SK-N-SH (cell line): ENCODE results near the gene PACSIN3. TPM values are rescaled to one million over a fixed set of nuclear protein-coding genes. Genes with fewer than 3 reads are reported as not detected.

Experiments
- CTCF ChIA-PET: fragments of 300-600, 350-600 bp; formaldehyde crosslinking; extraction: SDS; loops from one replicate; lab custom pipeline; 2021; lab: Yijun Ruan, JAX
- POLR2A ChIA-PET: fragments of 350-600 bp; sonication (Branson Sonifier 250); formaldehyde crosslinking; extraction: SDS; loops from one replicate; lab custom pipeline; 2020; ENCODE audit warnings: antibody characterized with exemption, inconsistent platforms; lab: Yijun Ruan, JAX
- DNase-seq: peaks from one replicate; pipeline ENCODE4 v3.0.0; 2012
- H2AFZ ChIP-seq: fragments of 200-600 bp; sonication (generic); 2 replicates; pipeline ENCODE4 v1.8.1; 2016; ENCODE audit warnings: antibody characterized with exemption, mild to moderate bottlenecking, low read depth
- H3F3A ChIP-seq: fragments of 200-600 bp; sonication (generic); replicated peaks from 2 replicates; pipeline ENCODE3; 2016; ENCODE audit warnings: antibody characterized with exemption, mild to moderate bottlenecking; ENCODE audit not compliant: insufficient read depth
- H3K27ac ChIP-seq, 2 experiments: fragments of 200-500 bp in 1 of 2; fragments of 200-600 bp in 1 of 2; sonication (Bioruptor generic) in 1 of 2; sonication (generic), shearing (Covaris generic) in 1 of 2; 2 replicates each; pipeline versions ENCODE4 v1.5.1 to v1.6.1; 2014 to 2016; ENCODE audit warnings: low read depth in 2 of 2, inconsistent platforms in 1 of 2, low read length in 1 of 2, mild to moderate bottlenecking in 1 of 2, mixed read lengths in 1 of 2
- H3K27me3 ChIP-seq: fragments of 200-600 bp; sonication (generic), shearing (Covaris generic); 2 replicates; pipeline ENCODE4 v1.6.1; 2016; ENCODE audit warnings: mixed run types; ENCODE audit not compliant: insufficient read depth
- H3K36me3 ChIP-seq, 2 experiments: fragments of 200-500 bp in 1 of 2; fragments of 200-600 bp in 1 of 2; sonication (Bioruptor generic) in 1 of 2; sonication (generic) in 1 of 2; replicated peaks in 1 of 2; 2 replicates each; pipeline versions ENCODE3 to v1.5.1; 2014 to 2016; ENCODE audit warnings: low read length in 1 of 2, mild to moderate bottlenecking in 1 of 2; ENCODE audit not compliant: insufficient read depth in 2 of 2, control insufficient read depth in 1 of 2
- H3K4me1 ChIP-seq, 2 experiments: fragments of 200-500 bp in 1 of 2; fragments of 200-600 bp in 1 of 2; sonication (Bioruptor generic) in 1 of 2; sonication (generic), shearing (Covaris generic) in 1 of 2; 2 replicates each; pipeline versions ENCODE4 v1.5.1 to v1.6.1; 2014 to 2016; ENCODE audit warnings: low read depth in 1 of 2, low read length in 1 of 2, mixed run types in 1 of 2; ENCODE audit not compliant: insufficient read depth in 2 of 2, control insufficient read depth in 1 of 2
- H3K4me2 ChIP-seq: fragments of 200-600 bp; sonication (generic), shearing (Covaris generic); 2 replicates; pipeline ENCODE4 v1.6.1; 2017; ENCODE audit warnings: mixed run types
- H3K4me3 ChIP-seq, 2 experiments: fragments of 200-500 bp in 1 of 2; fragments of 200-600 bp in 1 of 2; sonication (Bioruptor generic) in 1 of 2; sonication (generic), shearing (Covaris generic) in 1 of 2; 2 replicates each; pipeline versions ENCODE4 v1.5.1 to v1.8.1; 2014 to 2016; ENCODE audit warnings: low read depth in 2 of 2, inconsistent platforms in 1 of 2, low read length in 1 of 2, mild to moderate bottlenecking in 1 of 2, mixed read lengths in 1 of 2, moderate library complexity in 1 of 2
- H3K79me2 ChIP-seq: fragments of 200-600 bp; sonication (generic); 2 replicates; pipeline ENCODE4 v1.8.1; 2017; ENCODE audit warnings: mild to moderate bottlenecking; ENCODE audit not compliant: insufficient read depth
- H3K9ac ChIP-seq: fragments of 200-600 bp; sonication (generic); 2 replicates; pipeline ENCODE4 v1.6.1; 2017; ENCODE audit warnings: mixed run types
- H3K9me2 ChIP-seq: fragments of 200-600 bp; sonication (generic); 2 replicates; pipeline ENCODE4 v1.6.1; 2017; ENCODE audit warnings: mixed run types
- H3K9me3 ChIP-seq: fragments of 200-600 bp; sonication (generic); 2 replicates; pipeline ENCODE4 v1.6.1; 2017; ENCODE audit warnings: mixed run types, mild to moderate bottlenecking, moderate library complexity
- H4K20me1 ChIP-seq: fragments of 200-600 bp; sonication (generic); 2 replicates; pipeline ENCODE4 v1.6.1; 2017; ENCODE audit warnings: mild to moderate bottlenecking, mixed run types; ENCODE audit not compliant: insufficient read depth
- CHD2 ChIP-seq: fragments of 150-350 bp; IDR thresholded peaks from 2 replicates; pipeline ENCODE4 v1.6.1; 2018; ENCODE audit warnings: low read length; ENCODE audit not compliant: partially characterized antibody
- CTCF ChIP-seq: fragments of 200-600 bp; sonication (generic); IDR thresholded peaks from 2 replicates; pipeline ENCODE4 v1.6.1; 2017; ENCODE audit warnings: antibody characterized with exemption, mild to moderate bottlenecking, moderate library complexity
- ELF1 ChIP-seq: IDR thresholded peaks from 2 replicates; pipeline ENCODE4 v1.4.0; 2012
- FOSL2 ChIP-seq: IDR thresholded peaks from 2 replicates; pipeline ENCODE4 v1.4.0; 2012; ENCODE audit warnings: low read depth, mild to moderate bottlenecking, moderate library complexity, borderline replicate concordance
- FOXM1 ChIP-seq: IDR thresholded peaks from 2 replicates; pipeline ENCODE4 v1.4.0; 2012; ENCODE audit warnings: low read depth, mild to moderate bottlenecking
- GABPA ChIP-seq: IDR thresholded peaks from 2 replicates; pipeline ENCODE4 v1.4.0; 2012; ENCODE audit warnings: low read depth, mild to moderate bottlenecking
- GATA2 ChIP-seq: sonication (generic); formaldehyde crosslinking; IDR thresholded peaks from 2 replicates; pipeline ENCODE4 v1.5.0; 2020; ENCODE audit warnings: mild to moderate bottlenecking, missing genetic modification reagents
- IRF3 ChIP-seq: fragments of 150-350 bp; IDR thresholded peaks from 2 replicates; pipeline ENCODE4 v1.6.1; 2016; ENCODE audit warnings: mild to moderate bottlenecking, low read depth, low read length
- JUND ChIP-seq: IDR thresholded peaks from 2 replicates; pipeline ENCODE4 v1.4.0; 2012
- MEF2A ChIP-seq: IDR thresholded peaks from 2 replicates; pipeline ENCODE4 v1.4.0; 2012; ENCODE audit warnings: low read depth, borderline replicate concordance
- MXI1 ChIP-seq: IDR thresholded peaks from 2 replicates; pipeline ENCODE4 v1.6.1; 2012; ENCODE audit warnings: mild to moderate bottlenecking, low read depth, low read length, improper control_type of control experiment
- NFIC ChIP-seq: IDR thresholded peaks from 2 replicates; pipeline ENCODE4 v1.4.0; 2012; ENCODE audit warnings: borderline replicate concordance
- RCOR1 ChIP-seq: fragments of 150-350 bp; IDR thresholded peaks from 2 replicates; pipeline ENCODE4 v1.6.1; 2017; ENCODE audit warnings: antibody characterized with exemption, low read length
- REST ChIP-seq: IDR thresholded peaks from 2 replicates; pipeline ENCODE4 v1.6.1; 2012; ENCODE audit warnings: mild to moderate bottlenecking, low read depth, low read length, moderate library complexity
- RFX5 ChIP-seq: IDR thresholded peaks from 2 replicates; pipeline ENCODE4 v1.6.1; 2012; ENCODE audit warnings: mild to moderate bottlenecking, improper control_type of control experiment, low read length
- RXRA ChIP-seq: IDR thresholded peaks from 2 replicates; pipeline ENCODE4 v1.4.0; 2012; ENCODE audit warnings: low read depth, mild to moderate bottlenecking, borderline replicate concordance
- SIN3A ChIP-seq: IDR thresholded peaks from 2 replicates; pipeline ENCODE4 v1.6.1; 2012; ENCODE audit warnings: low read depth, mild to moderate bottlenecking, low read length, moderate library complexity, borderline replicate concordance
- TAF1 ChIP-seq: IDR thresholded peaks from 2 replicates; pipeline ENCODE4 v1.6.1; 2012; ENCODE audit warnings: low read depth, mild to moderate bottlenecking, low read length, moderate library complexity, borderline replicate concordance
- YY1 ChIP-seq: IDR thresholded peaks from 2 replicates; pipeline ENCODE4 v1.4.0; 2012; ENCODE audit warnings: low read depth, mild to moderate bottlenecking
- WGBS: methylation state at CpG from one replicate; pipeline ENCODE4 v1.1.6; 2017; ENCODE audit warnings: low lambda C conversion rate; 5-methylcytosine and 5-hydroxymethylcytosine counted together
- polyA plus RNA-seq, 3 experiments: library from polyadenylated mRNA; depleted of rRNA; stranded (reverse); fragments of >200 nt; gene quantifications; 2 replicates each; pipeline ENCODE4 v1.2.3, GENCODE V29; 2012

Gene PACSIN3
- polyA plus RNA-seq, 1 of the 3 experiments (the other 2 are of a cell fraction), result 31.1 TPM

GRCh38 chr11:47216121-47216798, 30.0 kb upstream of the PACSIN3 start (continued):
- TF ChIP-seq RCOR1, result no peak
- peak; percentile 38; the same call in 1 of the 2 replicates for TF ChIP-seq JUND
- no peak for TF ChIP-seq RFX5
- TF ChIP-seq YY1, result no peak
- no peak for TF ChIP-seq ELF1
- no peak for TF ChIP-seq IRF3
- TF ChIP-seq MEF2A, result no peak
- TF ChIP-seq FOSL2, result peak; percentile 54; the same call in 1 of the 2 replicates
- TF ChIP-seq TAF1, result peak; percentile 45; the same call in 1 of the 2 replicates
- 0 out of 2 replicates have a peak, but pooled peaks have one; percentile 39 for TF ChIP-seq SIN3A
- no peak; the same call in 1 of the 2 replicates for TF ChIP-seq RXRA
- TF ChIP-seq REST, result no peak
- TF ChIP-seq, all 33 proteins: peak for 12

GRCh38 chr11:47215366-47215910, 29.2 kb upstream of the PACSIN3 start:
- H4K20me1 ChIP-seq, result peaks cover 36% of the 10 kb centered on the region
- H3K9me2 ChIP-seq, result no peaks in the 10 kb centered on the region
- H3K27ac ChIP-seq, result peak overlapping the region; percentile 90 to 94
- WGBS, result 11% methylated on average over 15 of the region's 15 CpGs
- CTCF ChIA-PET, result interaction anchor here (0.8 to 4.0 kb wide), 7 partner anchors 8 to 43 kb away, joined by 4 to 28 read pairs (median 7); partner anchors contain the start of genes ACP2, ARFGAP2, NR1H3 and PACSIN3
- H3K27me3 ChIP-seq, result no peaks in the 10 kb centered on the region
- H3K36me3 ChIP-seq, result peaks cover 9 to 16% of the 10 kb centered on the region in 2 experiments
- H3K4me1 ChIP-seq, result peaks cover 16 to 27% of the 10 kb centered on the region in 2 experiments; a peak in 2 of 4 replicates
- TF ChIP-seq RCOR1, result no peak
- no peak for TF ChIP-seq SIN3A
- no peak for TF ChIP-seq RFX5
- TF ChIP-seq GATA2 (CRISPR knock-in tag), result no peak
- no peak for TF ChIP-seq FOXM1
- no peak for TF ChIP-seq GABPA
- TF ChIP-seq NFIC, result no peak
- no peak for TF ChIP-seq CTCF
- TF ChIP-seq MXI1, result no peak
- TF ChIP-seq CHD2, result no peak
- peak overlapping the region; percentile 96 for H3K9ac ChIP-seq
- H3K4me3 ChIP-seq, result peak overlapping the region; percentile 61 to 79
- POLR2A ChIA-PET, result interaction anchor here (1.0 to 4.2 kb wide), 6 partner anchors 19 to 193 kb away, joined by 3 to 69 read pairs (median 4); partner anchors contain the start of genes ACP2 and PACSIN3
- H3K4me2 ChIP-seq, result peak overlapping the region; percentile 92
- peaks cover 34% of the 10 kb centered on the region for H3F3A ChIP-seq
- no peaks in the 10 kb centered on the region for H3K9me3 ChIP-seq
- H3K79me2 ChIP-seq, result peaks cover 55% of the 10 kb centered on the region
- peak overlapping the region; percentile 50; the same call in 1 of the 2 replicates for H2AFZ ChIP-seq
- DNase-seq, result no peak
